ENCODE data around the gene PARD3B.

PARD3B gene

GRCh38 chr2:205343103-205343502, 797.8 kb downstream of the PARD3B start:
- no peaks in the 10 kb centered on the region for H3K36me3 ChIP-seq (ENCODE audit: low read length)
- no peak overlapping the region for H2AFZ ChIP-seq (ENCODE audit: low read depth, low read length, severe bottlenecking)
- H3K4me3 ChIP-seq (ENCODE audit: insufficient read depth, low read length, poor library complexity, severe bottlenecking), result no peak overlapping the region
- no peaks in the 10 kb centered on the region for H3K9me2 ChIP-seq (replicated peaks; ENCODE audit: insufficient read depth, low read length)
- no peak overlapping the region for H3K4me2 ChIP-seq (ENCODE audit: low read depth, low read length, poor library complexity, severe bottlenecking)
- H3K27me3 ChIP-seq (ENCODE audit: low read length), result no peaks in the 10 kb centered on the region
- H3K9ac ChIP-seq (ENCODE audit: low read length), result no peak overlapping the region
- no peaks in the 10 kb centered on the region for H3F3A ChIP-seq (ENCODE audit: insufficient read depth)
- H3K27ac ChIP-seq (ENCODE audit: low read depth, low read length), result no peak overlapping the region
- H3K79me2 ChIP-seq (ENCODE audit: insufficient read depth, low read length), result no peaks in the 10 kb centered on the region
- no peak for TF ChIP-seq EZH2phosphoT487 (conservative IDR thresholded peaks at IDR 0.05; ENCODE audit: low read length)
- no peak for TF ChIP-seq CTCF (IDR thresholded peaks at IDR 0.05; ENCODE audit: insufficient read depth, low read length, poor library complexity, severe bottlenecking)
- no peaks in the 10 kb centered on the region for H3K9me3 ChIP-seq (ENCODE audit: insufficient read depth, low read length)
- no peaks in the 10 kb centered on the region for H4K20me1 ChIP-seq (ENCODE audit: low read depth, low read length)

GRCh38 chr2:205346649-205347048, 801.4 kb downstream of the PARD3B start:
- H3K4me3 ChIP-seq (ENCODE audit: insufficient read depth, low read length, poor library complexity, severe bottlenecking), result no peak overlapping the region
- H3K27me3 ChIP-seq (ENCODE audit: low read length), result no peaks in the 10 kb centered on the region
- no peaks in the 10 kb centered on the region for H3F3A ChIP-seq (ENCODE audit: insufficient read depth)
- no peak overlapping the region for H3K4me2 ChIP-seq (ENCODE audit: low read depth, low read length, poor library complexity, severe bottlenecking)
- H3K79me2 ChIP-seq (ENCODE audit: insufficient read depth, low read length), result no peaks in the 10 kb centered on the region
- H3K36me3 ChIP-seq (ENCODE audit: low read length), result no peaks in the 10 kb centered on the region
- H3K9me2 ChIP-seq (replicated peaks; ENCODE audit: insufficient read depth, low read length), result no peaks in the 10 kb centered on the region
- H2AFZ ChIP-seq (ENCODE audit: low read depth, low read length, severe bottlenecking), result no peak overlapping the region
- TF ChIP-seq EZH2phosphoT487 (conservative IDR thresholded peaks at IDR 0.05; ENCODE audit: low read length) (no peak), CTCF (IDR thresholded peaks at IDR 0.05; ENCODE audit: insufficient read depth, low read length, poor library complexity, severe bottlenecking) (no peak)
- H3K27ac ChIP-seq (ENCODE audit: low read depth, low read length), result no peak overlapping the region
- H3K9me3 ChIP-seq (ENCODE audit: insufficient read depth, low read length), result no peaks in the 10 kb centered on the region
- no peaks in the 10 kb centered on the region for H4K20me1 ChIP-seq (ENCODE audit: low read depth, low read length)
- H3K9ac ChIP-seq (ENCODE audit: low read length), result no peak overlapping the region

- Histone ChIP-seq H3K9me2 (replicated peaks; ENCODE audit: insufficient read depth, low read length) (no peaks in the 10 kb centered on the region), H3K36me3 (ENCODE audit: low read length) (no peaks in the 10 kb centered on the region), H3K9ac (ENCODE audit: low read length) (no peak overlapping the region), H3K9me3 (ENCODE audit: insufficient read depth, low read length) (no peaks in the 10 kb centered on the region), H3K27me3 (ENCODE audit: low read length) (no peaks in the 10 kb centered on the region), H3K27ac (ENCODE audit: low read depth, low read length) (no peak overlapping the region), H4K20me1 (ENCODE audit: low read depth, low read length) (no peaks in the 10 kb centered on the region), H3K4me3 (ENCODE audit: insufficient read depth, low read length, poor library complexity, severe bottlenecking) (no peak overlapping the region), H3K4me2 (ENCODE audit: low read depth, low read length, poor library complexity, severe bottlenecking) (no peak overlapping the region), H2AFZ (ENCODE audit: low read depth, low read length, severe bottlenecking) (no peak overlapping the region), H3K79me2 (ENCODE audit: insufficient read depth, low read length) (no peaks in the 10 kb centered on the region), H3F3A (ENCODE audit: insufficient read depth) (no peaks in the 10 kb centered on the region)
- no peak for TF ChIP-seq EZH2phosphoT487 (conservative IDR thresholded peaks at IDR 0.05; ENCODE audit: low read length)
- no peak for TF ChIP-seq CTCF (IDR thresholded peaks at IDR 0.05; ENCODE audit: insufficient read depth, low read length, poor library complexity, severe bottlenecking)
These were observed 802.6 kb downstream of the PARD3B start for GRCh38 chr2:205347899-205348298.

Measured in SU-DHL-6 (cell line).